HG03571 (cell line): Measurements from ENCODE around the gene NTNG2.

Experiments
- ATAC-seq: cut with Tn5 transposase; IDR thresholded peaks from one replicate; pipeline ENCODE4 v1.9.1; 2021; ENCODE audit not compliant: unreplicated experiment

NTNG2 gene

GRCh38 chr9:132146039-132146438 is 15.8 kb upstream of the NTNG2 start:
- no peak for ATAC-seq

- ATAC-seq = no peak
Observed at GRCh38 chr9:132146575-132146974, 15.3 kb upstream of the NTNG2 start.

- ATAC-seq = no peak
Observed at GRCh38 chr9:132147331-132147730, 14.5 kb upstream of the NTNG2 start.

- no peak for ATAC-seq
Observed at GRCh38 chr9:132147839-132148238, 14.0 kb upstream of the NTNG2 start.

- no peak for ATAC-seq
Observed at GRCh38 chr9:132150256-132150655, 11.6 kb upstream of the NTNG2 start.

GRCh38 chr9:132151118-132151517 is 10.7 kb upstream of the NTNG2 start:
- no peak for ATAC-seq

GRCh38 chr9:132152231-132152630 is 9.6 kb upstream of the NTNG2 start:
- ATAC-seq = no peak

- ATAC-seq = no peak
Observed at GRCh38 chr9:132154863-132155567, 6.8 kb upstream of the NTNG2 start.

- no peak for ATAC-seq
Observed at GRCh38 chr9:132155568-132155895, 6.3 kb upstream of the NTNG2 start.

GRCh38 chr9:132156262-132156661 is 5.6 kb upstream of the NTNG2 start:
- no peak for ATAC-seq

- no peak for ATAC-seq
Observed at GRCh38 chr9:132157347-132158116, 4.3 kb upstream of the NTNG2 start.

GRCh38 chr9:132160802-132161742 is 786 bp upstream of the NTNG2 start:
- ATAC-seq = no peak

- no peak for ATAC-seq
Observed at GRCh38 chr9:132162764-132163456, 1.1 kb downstream of the NTNG2 start.

GRCh38 chr9:132163457-132163875 is 1.6 kb downstream of the NTNG2 start:
- no peak for ATAC-seq

GRCh38 chr9:132163876-132164603 is 2.2 kb downstream of the NTNG2 start:
- no peak for ATAC-seq

- ATAC-seq = no peak
Observed at GRCh38 chr9:132164604-132165362, 2.9 kb downstream of the NTNG2 start.

GRCh38 chr9:132166599-132166998 is 4.7 kb downstream of the NTNG2 start:
- no peak for ATAC-seq

GRCh38 chr9:132167192-132167591 is 5.3 kb downstream of the NTNG2 start:
- ATAC-seq = no peak

GRCh38 chr9:132168347-132168746 is 6.5 kb downstream of the NTNG2 start:
- no peak for ATAC-seq

- no peak for ATAC-seq
Observed at GRCh38 chr9:132168851-132169250, 7.0 kb downstream of the NTNG2 start.
